K562 (cell line): ENCODE measurements around the gene SNRNP200. TPM values are rescaled to one million over a fixed set of nuclear protein-coding genes. Genes with fewer than 3 reads are reported as not detected.

Source experiments
- ATAC-seq: fragments of 200-7000 bp; cut with Tn5 transposase; 3 replicates; pipeline ENCODE4 v1.9.1; 2020; ENCODE audit warnings: moderate library complexity
- BruUV-seq: library from RNA; stranded (reverse); fragments of 400-500 nt; replicated peaks from 2 replicates; lab custom pipeline; 2021; lab: Mats Ljungman, UMichigan
- CTCF ChIA-PET: fragments of 300-600 bp; formaldehyde crosslinking; extraction: SDS; loops from one replicate; lab custom pipeline; 2021; ENCODE audit warnings: low intra/inter-chr PET ratio; lab: Yijun Ruan, JAX
- POLR2A ChIA-PET: fragments of 300-600, 350-650 bp; sonication (Branson Sonifier 250); formaldehyde crosslinking; extraction: SDS; loops from one replicate; lab custom pipeline; 2021; ENCODE audit warnings: antibody characterized with exemption, inconsistent platforms; lab: Yijun Ruan, JAX
- DNase-seq, 4 experiments: peaks; one replicate each; pipeline versions ENCODE4 v3.0.0 to v3.0.0-alpha.2; 2011 to 2018; ENCODE audit warnings: low spot score in 3 of 4, mixed read lengths in 3 of 4; ENCODE audit errors: extremely low read depth in 1 of 4
- FAIRE-seq: peaks from 2 replicates; lab custom pipeline; 2011; peaks lifted over from hg19 to GRCh38; lab: Jason Lieb, UNC
- H2AFZ ChIP-seq: 2 replicates; pipeline ENCODE4 v1.6.0; 2011; ENCODE audit warnings: low read depth, low read length, control low read depth, inconsistent platforms
- H3K27ac ChIP-seq: fragments of 200-600 bp; 3 replicates; pipeline ENCODE4 v1.8.0; 2011; ENCODE audit warnings: low read depth, mild to moderate bottlenecking, control low read depth, inconsistent platforms, low read length, moderate library complexity, mixed read lengths; ENCODE audit errors: extremely low read depth
- H3K27me3 ChIP-seq, 2 experiments: fragments of 300-600 bp in 1 of 2; 2 replicates in 1 of 2; 3 replicates in 1 of 2; pipeline versions ENCODE4 v1.6.0 to v1.8.0; 2011; ENCODE audit warnings: inconsistent platforms in 2 of 2, low read length in 2 of 2, mild to moderate bottlenecking in 1 of 2, mixed read lengths in 1 of 2, moderate library complexity in 1 of 2; ENCODE audit not compliant: control insufficient read depth in 2 of 2, insufficient read depth in 2 of 2
- H3K36me3 ChIP-seq: fragments of 300-600 bp; 3 replicates; pipeline ENCODE4 v1.8.0; 2011; ENCODE audit warnings: mild to moderate bottlenecking, low read length, inconsistent platforms; ENCODE audit not compliant: control insufficient read depth, insufficient read depth
- H3K4me1 ChIP-seq, 2 experiments: fragments of 200-600 bp in 1 of 2; replicated peaks in 1 of 2; 2 replicates in 1 of 2; 3 replicates in 1 of 2; pipeline versions ENCODE4 v1.5.1 to v1.8.0; 2011; ENCODE audit warnings: inconsistent platforms in 2 of 2, low read length in 2 of 2, mild to moderate bottlenecking in 1 of 2, mixed read lengths in 1 of 2, moderate library complexity in 1 of 2; ENCODE audit not compliant: control insufficient read depth in 2 of 2, insufficient read depth in 2 of 2
- H3K4me2 ChIP-seq: 2 replicates; pipeline ENCODE4 v1.6.1; 2011; ENCODE audit warnings: low read length, control low read depth, inconsistent platforms, mixed read lengths; ENCODE audit not compliant: insufficient read depth
- H3K4me3 ChIP-seq: fragments of 200-600 bp; sonication (generic), shearing (Covaris generic); 2 replicates; pipeline ENCODE4 v1.5.1; 2016; ENCODE audit warnings: control low read depth, inconsistent platforms
- H3K79me2 ChIP-seq: fragments of 200-600 bp; 3 replicates; pipeline ENCODE4 v1.8.0; 2011; ENCODE audit warnings: low read length, inconsistent platforms; ENCODE audit not compliant: control insufficient read depth, insufficient read depth
- H3K9ac ChIP-seq, 2 experiments: 2 replicates each; pipeline versions ENCODE4 v1.6.0 to v1.6.1; 2011; ENCODE audit warnings: low read depth in 2 of 2, low read length in 2 of 2, control low read depth in 1 of 2, inconsistent platforms in 1 of 2, mild to moderate bottlenecking in 1 of 2, mixed read lengths in 1 of 2; ENCODE audit not compliant: insufficient read depth in 1 of 2
- H3K9me1 ChIP-seq: one replicate; pipeline ENCODE4 v1.6.0; 2011; ENCODE audit warnings: inconsistent platforms, mild to moderate bottlenecking, low read length, moderate library complexity; ENCODE audit not compliant: control insufficient read depth, insufficient read depth
- H3K9me3 ChIP-seq: replicated peaks from 2 replicates; pipeline ENCODE4 v1.5.1; 2011; ENCODE audit warnings: low read depth, low read length, inconsistent platforms; ENCODE audit not compliant: control insufficient read depth, insufficient read depth
- H4K20me1 ChIP-seq: replicated peaks from 2 replicates; pipeline ENCODE4 v1.6.1; 2011; ENCODE audit warnings: low read length, inconsistent platforms, mixed read lengths; ENCODE audit not compliant: control insufficient read depth, insufficient read depth
- BMI1 ChIP-seq: fragments of 150-350 bp; IDR thresholded peaks from 2 replicates; pipeline ENCODE4 v1.6.1; 2014; ENCODE audit warnings: low read length
- CXXC5 ChIP-seq: fragments of 250-450 bp; sonication (Bioruptor Pico); IDR thresholded peaks from 2 replicates; pipeline ENCODE4 v1.8.0; 2022; ENCODE audit warnings: inconsistent platforms, mild to moderate bottlenecking, moderate library complexity
- ELF2 ChIP-seq: fragments of 250-450 bp; sonication (Bioruptor Pico); IDR thresholded peaks from 2 replicates; pipeline ENCODE4 v1.5.0; 2021; ENCODE audit warnings: mild to moderate bottlenecking
- EP400 ChIP-seq: fragments of 450-650 bp; IDR thresholded peaks from 2 replicates; pipeline ENCODE4 v1.6.1; 2017; ENCODE audit warnings: antibody characterized with exemption, mild to moderate bottlenecking, moderate library complexity
- FIP1L1 ChIP-seq: fragments of 200-400 bp; formaldehyde crosslinking; IDR thresholded peaks from 2 replicates; pipeline ENCODE4 v1.6.1; 2018; ENCODE audit warnings: mild to moderate bottlenecking, low read depth, low read length; ENCODE audit not compliant: poor library complexity, severe bottlenecking
- FOXK2 ChIP-seq, 2 experiments: fragments of 450-650 bp; IDR thresholded peaks in 1 of 2; conservative IDR thresholded peaks in 1 of 2; 2 replicates each; pipeline ENCODE4 v1.6.1; 2016; ENCODE audit warnings: low read depth in 2 of 2, mild to moderate bottlenecking in 1 of 2
- KAT2B ChIP-seq: IDR thresholded peaks from one replicate; pipeline ENCODE4 v1.6.1; 2012; ENCODE audit warnings: low read depth, mild to moderate bottlenecking, control low read depth, inconsistent platforms, low read length, moderate library complexity
- NCOA6 ChIP-seq: fragments of 450-650 bp; IDR thresholded peaks from 2 replicates; pipeline ENCODE4 v1.6.1; 2017; ENCODE audit warnings: mild to moderate bottlenecking
- NFIC ChIP-seq: fragments of 450-650 bp; IDR thresholded peaks from 2 replicates; pipeline ENCODE4 v1.6.1; 2017; ENCODE audit warnings: mild to moderate bottlenecking, inconsistent platforms
- NR1H2 ChIP-seq: sonication (generic); formaldehyde crosslinking; IDR thresholded peaks from 2 replicates; pipeline ENCODE4 v1.4.0; 2020; ENCODE audit warnings: mild to moderate bottlenecking, missing genetic modification reagents
- NRF1 ChIP-seq, 2 experiments: fragments of 450-650 bp; IDR thresholded peaks in 1 of 2; conservative IDR thresholded peaks in 1 of 2; 2 replicates each; pipeline ENCODE4 v1.6.1; 2014; ENCODE audit warnings: mild to moderate bottlenecking in 2 of 2
- RBFOX2 ChIP-seq: fragments of 200-400 bp; formaldehyde crosslinking; IDR thresholded peaks from 2 replicates; pipeline ENCODE4 v1.6.1; 2017; ENCODE audit warnings: low read depth, mild to moderate bottlenecking, low read length, moderate library complexity
- SETDB1 ChIP-seq: IDR thresholded peaks from one replicate; pipeline ENCODE4 v1.6.1; 2012; ENCODE audit warnings: low read length, control low read depth, inconsistent platforms
- TBP ChIP-seq: optimal IDR thresholded peaks from 2 replicates; pipeline ENCODE3; 2011; ENCODE audit warnings: low read depth, low read length, improper control_type of control experiment
- ZBTB7A ChIP-seq: IDR thresholded peaks from 2 replicates; pipeline ENCODE4 v1.6.1; 2011; ENCODE audit warnings: low read depth, mild to moderate bottlenecking, low read length, moderate library complexity, borderline replicate concordance; ENCODE audit not compliant: control insufficient read depth
- ZEB2 ChIP-seq: fragments of 450-650 bp; IDR thresholded peaks from 2 replicates; pipeline ENCODE4 v1.6.1; 2016
- ZNF695 ChIP-seq: fragments of 450-650 bp; formaldehyde crosslinking; IDR thresholded peaks from 2 replicates; pipeline ENCODE4 v1.4.0; 2020; ENCODE audit warnings: mild to moderate bottlenecking, moderate library complexity
- WGBS: fragments of 100-300 bp; shearing (Covaris generic); methylation state at CpG from one replicate; pipeline ENCODE4 v1.1.6; 2016; ENCODE audit warnings: low coverage, mixed read lengths; ENCODE audit not compliant: insufficient coverage; ENCODE audit errors: missing lambda C conversion rate; 5-methylcytosine and 5-hydroxymethylcytosine counted together
- in situ Hi-C: fragments of 300-500 bp; cut with MboI; formaldehyde crosslinking; loops from 4 replicates; pipeline ENCODE4 v1.15.0; 2018; ENCODE audit warnings: inconsistent platforms, mixed read lengths
- intact Hi-C: fragments of 100-400 bp; cut with micrococcal nuclease; formaldehyde crosslinking; loops from 2 replicates; pipeline ENCODE4 v1.14.2; 2022
- polyA plus RNA-seq, 8 experiments: library from polyadenylated mRNA; depleted of rRNA in 4 of 8; stranded (reverse) in 5 of 8; unstranded in 3 of 8; fragments of >200 nt; fragmentation: Nextera tagmentation in 2 of 8; fragmentation: Illumina TruSeq in 1 of 8; extraction: Ambion mirVana in 2 of 8; extraction: Trizol in 1 of 8; gene quantifications; 2 replicates each; pipeline versions ENCODE4 v1.2.1 to v1.2.3, GENCODE V29; 2011 to 2014; ENCODE audit warnings: inconsistent platforms in 1 of 8, missing spikeins in 1 of 8
- total RNA-seq, 7 experiments: library from RNA; depleted of rRNA in 6 of 7; stranded (reverse); fragments of >200 nt in 6 of 7; fragmentation: Illumina TruSeq in 2 of 7; extraction: Trizol in 2 of 7; gene quantifications; 2 replicates each; pipeline versions ENCODE4 v1.2.1 to v1.2.3, GENCODE V29; 2011 to 2021; ENCODE audit warnings: low replicate concordance in 1 of 7
- TF ChIP-seq, protein P1 (sequence below), 2 experiments: IDR thresholded peaks; 2 replicates each; pipeline ENCODE4 v1.6.1; 2011; ENCODE audit warnings: borderline replicate concordance in 1 of 2, control low read depth in 1 of 2, low read depth in 1 of 2, low read length in 1 of 2, mild to moderate bottlenecking in 1 of 2, mixed read lengths in 1 of 2, moderate library complexity in 1 of 2; ENCODE audit not compliant: insufficient read depth in 1 of 2, insufficient read length in 1 of 2, poor library complexity in 1 of 2, severe bottlenecking in 1 of 2; ENCODE audit errors: extremely low read depth in 1 of 2
- TF ChIP-seq, protein P2 (sequence below): sonication (generic); formaldehyde crosslinking; IDR thresholded peaks from 2 replicates; pipeline ENCODE4 v1.4.0; 2020; ENCODE audit warnings: mild to moderate bottlenecking, missing genetic modification reagents

Gene SNRNP200
- total and polyA plus RNA-seq, 9 of the 15 experiments (the other 6 are each of a cell fraction or from before 2014, with no cell fraction given) = 76.1 to 231 (median 155) TPM

DNA sequence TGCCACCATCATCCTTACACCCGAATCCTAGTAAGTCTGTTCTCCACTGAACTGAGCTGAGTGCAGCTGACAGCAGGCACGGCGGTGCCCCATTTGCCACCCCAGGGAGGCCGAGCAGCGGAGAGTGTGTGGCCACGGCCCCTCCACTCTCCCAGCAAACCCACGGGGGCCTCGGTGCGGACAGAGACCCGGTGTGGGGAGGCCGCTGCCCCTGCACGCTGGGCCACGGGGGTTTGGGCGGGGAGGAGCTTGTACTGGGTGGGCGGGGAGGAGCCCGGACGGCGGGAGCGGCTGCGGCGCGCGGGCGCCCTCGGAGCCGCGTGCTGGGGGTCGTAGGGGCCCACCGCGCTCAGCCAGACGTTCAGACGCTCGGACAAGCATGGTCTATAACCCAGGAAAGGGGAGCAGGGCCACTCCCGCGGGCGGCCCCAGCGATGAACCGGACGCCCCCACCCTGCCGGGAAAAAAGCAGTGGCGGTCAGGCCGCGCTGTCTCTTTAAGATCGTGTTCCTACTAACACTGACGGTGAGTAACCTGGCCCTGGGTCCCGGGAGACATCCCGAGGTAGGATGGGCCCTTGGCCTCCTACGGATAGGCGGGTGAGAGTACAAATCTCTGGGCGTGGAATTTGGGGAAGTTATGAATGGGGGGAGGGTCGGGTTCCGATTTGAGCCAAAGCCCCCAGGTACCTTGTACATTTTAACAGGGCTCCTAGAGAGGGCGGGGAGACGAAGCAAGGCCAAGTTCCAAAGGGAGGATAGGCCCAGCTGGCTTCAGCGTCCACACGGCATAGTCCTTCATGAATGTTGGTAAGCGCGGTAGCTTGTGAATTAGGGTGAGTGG, 19.9 kb upstream of the SNRNP200 start, which contains the start of gene ITPRIPL1:
Gene ITPRIPL1 (plus strand): TSS at position 277 of the 843 bp plus-strand sequence. CDS start 523 bp downstream, at position 800.
- in situ Hi-C loops (no loop called here), intact Hi-C loops (no loop called here)
- no peak for FAIRE-seq
- Histone ChIP-seq H3K9me3 (no peaks in the 10 kb centered on the region), H3K4me3 (peak within 1 kb of the TSS; percentile 44), H3K9ac (peak within 1 kb of the TSS; percentile 56 to 90), H3K27me3 (no peaks in the 10 kb centered on the region), H3K4me2 (peak within 1 kb of the TSS; percentile 64), H2AFZ (peak within 1 kb of the TSS; percentile 81), H4K20me1 (no peaks in the 10 kb centered on the region), H3K27ac (peak within 1 kb of the TSS; percentile 70), H3K9me1 (no peaks in the 10 kb centered on the region), H3K4me1 (peaks cover 14 to 36% of the 10 kb centered on the region in 2 experiments; a peak in 4 of 5 replicates), H3K36me3 (peaks cover 19% of the 10 kb centered on the region; the same call in 2 of the 3 replicates), H3K79me2 (peaks cover 19% of the 10 kb centered on the region; the same call in 2 of the 3 replicates)
- peak; percentile 46 for ATAC-seq
- no TSS peak for BruUV-seq
- POLR2A ChIA-PET = interaction anchor here (0.6 to 3.9 kb wide), 5 partner anchors 10 to 35 kb away, joined by 3 to 32 read pairs (median 4); partner anchors contain the start of gene NCAPH
- DNase-seq = peak in 3 of 4 experiments; percentile 47 to 57 (median 56)
- 42% methylated on average over 39 of the region's 58 CpGs for WGBS
- CTCF ChIA-PET = no interaction called here
- TF ChIP-seq ELF2 (CRISPR knock-in tag) (no peak), KAT2B (no peak), FIP1L1 (no peak), SETDB1 (no peak), ZBTB7A (peak; percentile 69; the same call in 1 of the 2 replicates), NFIC (0 out of 2 replicates have a peak, but pooled peaks have one; percentile 12), FOXK2 (conservative IDR thresholded peaks at IDR 0.05 in 1 of 2, IDR thresholded peaks at IDR 0.05 in 1 of 2; ENCODE audit: low read depth in 2 of 2) (no peak), NCOA6 (0 out of 2 replicates have a peak, but pooled peaks have one; percentile 29), NRF1 (conservative IDR thresholded peaks at IDR 0.05 in 1 of 2, IDR thresholded peaks at IDR 0.05 in 1 of 2) (no peak), ZNF695 (CRISPR knock-in tag) (no peak), RBFOX2 (peak; percentile 66), ZEB2 (no peak), CXXC5 (CRISPR knock-in tag) (0 out of 2 replicates have a peak, but pooled peaks have one; percentile 12), EP400 (peak; percentile 14; the same call in 1 of the 2 replicates), NR1H2 (CRISPR knock-in tag) (no peak), TBP (peak; percentile 57), BMI1 (no peak)
- TF ChIP-seq, protein P1, sequence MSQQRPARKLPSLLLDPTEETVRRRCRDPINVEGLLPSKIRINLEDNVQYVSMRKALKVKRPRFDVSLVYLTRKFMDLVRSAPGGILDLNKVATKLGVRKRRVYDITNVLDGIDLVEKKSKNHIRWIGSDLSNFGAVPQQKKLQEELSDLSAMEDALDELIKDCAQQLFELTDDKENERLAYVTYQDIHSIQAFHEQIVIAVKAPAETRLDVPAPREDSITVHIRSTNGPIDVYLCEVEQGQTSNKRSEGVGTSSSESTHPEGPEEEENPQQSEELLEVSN (IDR thresholded peaks at IDR 0.05; ENCODE audit: borderline replicate concordance in 1 of 2, extremely low read depth in 1 of 2, insufficient read depth in 1 of 2, insufficient read length in 1 of 2, low read depth in 1 of 2, low read length in 1 of 2, poor library complexity in 1 of 2, severe bottlenecking in 1 of 2) = peak; percentile 18 to 84
- TF ChIP-seq, protein P2, sequence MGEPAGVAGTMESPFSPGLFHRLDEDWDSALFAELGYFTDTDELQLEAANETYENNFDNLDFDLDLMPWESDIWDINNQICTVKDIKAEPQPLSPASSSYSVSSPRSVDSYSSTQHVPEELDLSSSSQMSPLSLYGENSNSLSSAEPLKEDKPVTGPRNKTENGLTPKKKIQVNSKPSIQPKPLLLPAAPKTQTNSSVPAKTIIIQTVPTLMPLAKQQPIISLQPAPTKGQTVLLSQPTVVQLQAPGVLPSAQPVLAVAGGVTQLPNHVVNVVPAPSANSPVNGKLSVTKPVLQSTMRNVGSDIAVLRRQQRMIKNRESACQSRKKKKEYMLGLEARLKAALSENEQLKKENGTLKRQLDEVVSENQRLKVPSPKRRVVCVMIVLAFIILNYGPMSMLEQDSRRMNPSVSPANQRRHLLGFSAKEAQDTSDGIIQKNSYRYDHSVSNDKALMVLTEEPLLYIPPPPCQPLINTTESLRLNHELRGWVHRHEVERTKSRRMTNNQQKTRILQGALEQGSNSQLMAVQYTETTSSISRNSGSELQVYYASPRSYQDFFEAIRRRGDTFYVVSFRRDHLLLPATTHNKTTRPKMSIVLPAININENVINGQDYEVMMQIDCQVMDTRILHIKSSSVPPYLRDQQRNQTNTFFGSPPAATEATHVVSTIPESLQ = no peak
